Suprapubic skin (tissue), 4 donors: Measurements from ENCODE around the gene SELENOI. TPM values are rescaled to one million over a fixed set of nuclear protein-coding genes. Genes with fewer than 3 reads are reported as not detected.

ENCODE experiments used
- DNase-seq, 2 donors: peaks; one replicate each; pipeline ENCODE4 v3.0.0-alpha.2; 2019; ENCODE audit warnings: low spot score in 2 of 2
- H3K27ac ChIP-seq: fragments of 200-600 bp; sonication (generic); one replicate; pipeline ENCODE4 v1.5.1; 2019
- H3K27me3 ChIP-seq: fragments of 200-600 bp; sonication (generic); one replicate; pipeline ENCODE4 v1.5.1; 2019
- H3K36me3 ChIP-seq: fragments of 200-600 bp; sonication (generic); one replicate; pipeline ENCODE4 v1.5.1; 2019
- H3K4me1 ChIP-seq: fragments of 200-600 bp; sonication (generic); one replicate; pipeline ENCODE4 v1.5.1; 2019
- H3K4me3 ChIP-seq: fragments of 200-600 bp; sonication (generic); one replicate; pipeline ENCODE4 v1.5.1; 2019; ENCODE audit warnings: mild to moderate bottlenecking
- H3K9me3 ChIP-seq: fragments of 200-600 bp; sonication (generic); one replicate; pipeline ENCODE4 v1.5.1; 2019
- EP300 ChIP-seq: sonication (generic); formaldehyde crosslinking; IDR thresholded peaks from one replicate; pipeline ENCODE4 v1.6.1; 2017; ENCODE audit warnings: antibody characterized with exemption
- POLR2A ChIP-seq, 2 donors: fragments of 450-650 bp; IDR thresholded peaks; one replicate each; pipeline ENCODE4 v1.6.1; 2017; ENCODE audit warnings: antibody characterized with exemption in 2 of 2, mild to moderate bottlenecking in 2 of 2, moderate library complexity in 2 of 2
- POLR2AphosphoS5 ChIP-seq, 3 donors: sonication (generic); formaldehyde crosslinking; IDR thresholded peaks; one replicate each; pipeline ENCODE4 v1.6.1; 2017; ENCODE audit warnings: antibody characterized with exemption in 3 of 3
- WGBS: methylation state at CpG from one replicate; pipeline ENCODE4 v1.1.5; 2018; 5-methylcytosine and 5-hydroxymethylcytosine counted together
- total RNA-seq, 4 donors: library from RNA; depleted of rRNA; stranded (reverse); fragments of >200 nt; gene quantifications; one replicate each; pipeline ENCODE4 v1.1.0, GENCODE V29; 2016
- TF ChIP-seq, protein P1 (sequence below), 2 donors: fragments of 200-600 bp in 1 of 2; fragments of 450-650 bp in 1 of 2; sonication (generic) in 1 of 2; IDR thresholded peaks; one replicate each; pipeline ENCODE4 v1.5.1; 2016 to 2019; ENCODE audit warnings: antibody characterized with exemption in 2 of 2, mild to moderate bottlenecking in 1 of 2, moderate library complexity in 1 of 2

SELENOI gene, protein sequence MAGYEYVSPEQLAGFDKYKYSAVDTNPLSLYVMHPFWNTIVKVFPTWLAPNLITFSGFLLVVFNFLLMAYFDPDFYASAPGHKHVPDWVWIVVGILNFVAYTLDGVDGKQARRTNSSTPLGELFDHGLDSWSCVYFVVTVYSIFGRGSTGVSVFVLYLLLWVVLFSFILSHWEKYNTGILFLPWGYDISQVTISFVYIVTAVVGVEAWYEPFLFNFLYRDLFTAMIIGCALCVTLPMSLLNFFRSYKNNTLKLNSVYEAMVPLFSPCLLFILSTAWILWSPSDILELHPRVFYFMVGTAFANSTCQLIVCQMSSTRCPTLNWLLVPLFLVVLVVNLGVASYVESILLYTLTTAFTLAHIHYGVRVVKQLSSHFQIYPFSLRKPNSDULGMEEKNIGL
- total RNA-seq = 10 to 100 TPM; 23.1 to 41.9 (median 39.4) TPM

DNA sequence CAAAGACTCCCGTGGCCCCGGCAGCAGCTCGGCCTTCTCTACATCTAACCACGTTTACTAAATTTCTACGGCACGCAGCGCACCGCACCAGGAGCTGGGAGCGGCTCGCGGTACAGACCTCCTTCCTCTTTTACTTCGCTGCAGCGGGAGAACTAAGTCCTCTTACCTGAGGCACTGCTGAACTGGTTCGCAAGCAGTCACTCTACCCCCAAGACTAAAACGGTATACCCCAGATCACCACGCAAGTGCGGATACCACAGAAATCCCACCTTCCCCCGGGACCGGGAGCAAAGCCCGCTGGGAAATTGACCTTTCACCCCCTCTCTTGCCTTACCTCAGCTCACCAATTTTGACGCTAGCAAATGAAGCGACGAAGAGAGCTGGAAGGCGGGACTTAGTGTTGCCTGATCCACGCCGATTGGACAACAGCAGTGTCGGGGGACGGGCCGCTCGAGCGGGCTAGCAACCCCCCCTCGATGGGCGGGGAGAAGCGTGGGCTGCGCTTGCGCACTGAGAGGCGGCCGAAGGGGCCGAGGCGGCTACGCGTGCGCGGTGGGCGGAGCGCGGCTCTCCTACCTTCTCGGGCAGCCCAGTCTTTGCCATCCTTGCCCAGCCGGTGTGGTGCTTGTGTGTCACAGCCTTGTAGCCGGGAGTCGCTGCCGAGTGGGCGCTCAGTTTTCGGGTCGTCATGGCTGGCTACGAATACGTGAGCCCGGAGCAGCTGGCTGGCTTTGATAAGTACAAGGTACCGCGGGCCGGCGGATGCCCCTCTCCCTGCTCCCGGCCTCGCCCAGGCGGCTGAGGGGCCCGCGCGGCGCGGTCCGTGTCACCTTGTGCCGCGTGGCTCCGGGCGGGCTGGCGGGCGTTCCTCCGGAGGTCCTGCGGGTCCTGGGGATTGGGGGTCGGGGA, at the start of gene SELENOI:
Gene SELENOI, plus strand, starts transcription at position 599 of the 909 bp plus-strand sequence. Its CDS starts 90 bp downstream, at position 689.
- Histone ChIP-seq H3K9me3 (no peaks in the 10 kb centered on the region), H3K36me3 (no peaks in the 10 kb centered on the region), H3K27ac (peak within 1 kb of the TSS; percentile 89), H3K27me3 (no peaks in the 10 kb centered on the region), H3K4me1 (peaks cover 31% of the 10 kb centered on the region), H3K4me3 (peak within 1 kb of the TSS; percentile 83)
- TF ChIP-seq, protein P1, sequence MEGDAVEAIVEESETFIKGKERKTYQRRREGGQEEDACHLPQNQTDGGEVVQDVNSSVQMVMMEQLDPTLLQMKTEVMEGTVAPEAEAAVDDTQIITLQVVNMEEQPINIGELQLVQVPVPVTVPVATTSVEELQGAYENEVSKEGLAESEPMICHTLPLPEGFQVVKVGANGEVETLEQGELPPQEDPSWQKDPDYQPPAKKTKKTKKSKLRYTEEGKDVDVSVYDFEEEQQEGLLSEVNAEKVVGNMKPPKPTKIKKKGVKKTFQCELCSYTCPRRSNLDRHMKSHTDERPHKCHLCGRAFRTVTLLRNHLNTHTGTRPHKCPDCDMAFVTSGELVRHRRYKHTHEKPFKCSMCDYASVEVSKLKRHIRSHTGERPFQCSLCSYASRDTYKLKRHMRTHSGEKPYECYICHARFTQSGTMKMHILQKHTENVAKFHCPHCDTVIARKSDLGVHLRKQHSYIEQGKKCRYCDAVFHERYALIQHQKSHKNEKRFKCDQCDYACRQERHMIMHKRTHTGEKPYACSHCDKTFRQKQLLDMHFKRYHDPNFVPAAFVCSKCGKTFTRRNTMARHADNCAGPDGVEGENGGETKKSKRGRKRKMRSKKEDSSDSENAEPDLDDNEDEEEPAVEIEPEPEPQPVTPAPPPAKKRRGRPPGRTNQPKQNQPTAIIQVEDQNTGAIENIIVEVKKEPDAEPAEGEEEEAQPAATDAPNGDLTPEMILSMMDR (IDR thresholded peaks at IDR 0.05) = no peak
- TF ChIP-seq EP300 = no peak
- peak; percentile 65 to 96 (median 87) for TF ChIP-seq POLR2AphosphoS5 (IDR thresholded peaks at IDR 0.05)
- peak; percentile 82 to 93 for TF ChIP-seq POLR2A (IDR thresholded peaks at IDR 0.05)
- peak; percentile 99 for DNase-seq
- WGBS = 0% methylated on average over 31 of the region's 80 CpGs

- Histone ChIP-seq H3K9me3 (no peaks in the 10 kb centered on the region), H3K27ac (no peak overlapping the region), H3K27me3 (no peaks in the 10 kb centered on the region), H3K36me3 (no peaks in the 10 kb centered on the region), H3K4me3 (no peak overlapping the region), H3K4me1 (peaks cover 43% of the 10 kb centered on the region)
- 85% methylated on average over 3 of the region's 3 CpGs for WGBS
- no peak for DNase-seq
- TF ChIP-seq POLR2AphosphoS5 (IDR thresholded peaks at IDR 0.05) (no peak), EP300 (no peak), POLR2A (IDR thresholded peaks at IDR 0.05) (no peak)
- TF ChIP-seq, protein P1 (IDR thresholded peaks at IDR 0.05) = no peak
Measured at GRCh38 chr2:26297061-26297460, 48.9 kb upstream of the SELENOI start.

DNA sequence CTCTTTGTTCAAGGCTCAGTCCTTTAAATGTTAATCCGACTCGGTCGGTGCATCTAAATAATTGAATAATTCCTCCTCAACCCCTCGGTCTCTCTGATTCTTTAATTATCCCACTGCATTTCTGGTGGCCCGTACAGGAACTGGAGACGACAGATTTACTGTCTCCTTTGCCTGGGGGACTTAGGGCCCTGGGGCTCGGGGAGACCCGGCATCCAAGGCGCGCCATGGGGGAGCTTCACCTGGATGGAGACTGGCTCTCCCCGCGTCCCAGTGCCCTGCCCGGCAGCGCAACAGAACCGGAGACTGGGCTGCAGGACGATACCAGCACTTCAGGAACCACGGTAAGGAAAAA, 47.7 kb upstream of the SELENOI start:
- H3K27ac ChIP-seq = peak overlapping the region; percentile 87
- no peak for DNase-seq
- H3K27me3 ChIP-seq = no peaks in the 10 kb centered on the region
- no peaks in the 10 kb centered on the region for H3K36me3 ChIP-seq
- TF ChIP-seq POLR2AphosphoS5 (IDR thresholded peaks at IDR 0.05) (no peak), POLR2A (IDR thresholded peaks at IDR 0.05) (no peak), EP300 (no peak)
- TF ChIP-seq, protein P1 (IDR thresholded peaks at IDR 0.05) = no peak
- peaks cover 49% of the 10 kb centered on the region for H3K4me1 ChIP-seq
- H3K4me3 ChIP-seq = peak overlapping the region; percentile 66
- no peaks in the 10 kb centered on the region for H3K9me3 ChIP-seq
- 21% methylated on average over 14 of the region's 17 CpGs for WGBS

DNA sequence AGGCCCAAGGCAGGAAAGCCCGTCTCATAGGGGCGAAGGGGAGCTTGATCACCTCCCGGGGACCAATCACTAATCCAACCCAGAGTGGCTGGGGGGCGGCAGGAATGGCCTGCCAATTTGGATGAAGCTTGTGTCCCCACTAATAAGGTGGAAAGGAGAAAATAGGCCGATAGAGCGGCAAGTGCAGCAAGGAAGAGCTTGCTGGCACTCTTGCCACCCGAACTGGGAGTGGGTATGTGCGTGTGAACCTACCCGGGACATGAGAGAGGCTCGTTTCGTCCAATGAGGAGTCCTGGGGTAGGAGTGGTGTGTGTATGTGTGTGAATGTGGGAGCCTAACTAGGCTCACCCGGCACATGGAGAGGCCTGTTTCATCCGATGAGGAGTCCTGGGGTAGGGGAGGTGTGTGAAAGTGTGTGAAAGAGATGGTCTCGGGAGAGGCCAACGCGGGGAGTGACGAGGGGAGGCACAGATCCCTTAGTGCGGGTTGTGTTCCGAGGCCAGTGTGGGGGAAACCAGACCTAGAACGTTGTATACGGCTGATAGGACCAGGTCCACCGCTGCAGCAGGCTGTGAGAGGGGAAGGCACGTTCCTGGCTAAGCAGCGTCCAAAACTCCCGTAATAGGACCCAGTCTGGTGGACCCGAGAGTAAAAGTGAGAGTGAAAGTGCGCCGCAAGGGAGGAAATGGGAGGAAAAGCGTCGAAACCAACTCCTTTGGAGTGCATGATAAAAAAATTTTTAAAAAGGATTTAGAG, 47.1 kb upstream of the SELENOI start:
- H3K4me3 ChIP-seq = peak overlapping the region; percentile 66
- peak overlapping the region; percentile 87 for H3K27ac ChIP-seq
- WGBS = 2% methylated on average over 30 of the region's 30 CpGs
- no peaks in the 10 kb centered on the region for H3K9me3 ChIP-seq
- H3K36me3 ChIP-seq = no peaks in the 10 kb centered on the region
- DNase-seq = no peak
- peaks cover 49% of the 10 kb centered on the region for H3K4me1 ChIP-seq
- no peaks in the 10 kb centered on the region for H3K27me3 ChIP-seq
- TF ChIP-seq, protein P1 (IDR thresholded peaks at IDR 0.05) = no peak
- TF ChIP-seq POLR2A (IDR thresholded peaks at IDR 0.05) (no peak), POLR2AphosphoS5 (IDR thresholded peaks at IDR 0.05) (no peak), EP300 (no peak)
